Stomach (tissue), 19 donors: ENCODE measurements around the gene RRBP1. TPM values are rescaled to one million over a fixed set of nuclear protein-coding genes. Genes with fewer than 3 reads are reported as not detected.

Experiments
- DNase-seq, 2 donors: peaks; one replicate each; pipeline versions ENCODE4 v3.0.0 to v3.0.0-alpha.2; 2013 to 2019
- H3K27ac ChIP-seq, 5 donors: fragments of 200-600 bp in 4 of 5; sonication (generic) in 4 of 5; one replicate each; pipeline ENCODE4 v1.5.1; 2013 to 2019; ENCODE audit warnings: mild to moderate bottlenecking in 1 of 5, moderate library complexity in 1 of 5
- H3K27me3 ChIP-seq, 3 donors: fragments of 200-600 bp; sonication (generic); one replicate each; pipeline ENCODE4 v1.5.1; 2017 to 2019; ENCODE audit warnings: mixed run types in 1 of 3
- H3K36me3 ChIP-seq, 4 donors: fragments of 200-600 bp; sonication (generic); 1 replicate in 3 of 4; 2 replicates in 1 of 4; pipeline ENCODE4 v1.5.1; 2016 to 2019
- H3K4me1 ChIP-seq, 4 donors: fragments of 200-600 bp; sonication (generic); one replicate each; pipeline ENCODE4 v1.5.1; 2016 to 2019
- H3K4me3 ChIP-seq, 4 donors: fragments of 200-600 bp; sonication (generic) in 3 of 4; one replicate each; pipeline ENCODE4 v1.5.1; 2016 to 2019; ENCODE audit warnings: mild to moderate bottlenecking in 1 of 4
- H3K9me3 ChIP-seq, 4 donors: fragments of 200-600 bp; sonication (generic); one replicate each; pipeline ENCODE4 v1.5.1; 2016 to 2019
- EP300 ChIP-seq: sonication (generic); formaldehyde crosslinking; IDR thresholded peaks from one replicate; pipeline ENCODE4 v1.6.1; 2017; ENCODE audit warnings: antibody characterized with exemption
- POLR2A ChIP-seq, 4 donors: fragments of 450-650 bp; IDR thresholded peaks; one replicate each; pipeline ENCODE4 v1.6.1; 2016; ENCODE audit warnings: antibody characterized with exemption in 4 of 4, control low read depth in 2 of 4, mild to moderate bottlenecking in 1 of 4, moderate library complexity in 1 of 4
- POLR2AphosphoS5 ChIP-seq, 3 donors: sonication (generic); formaldehyde crosslinking; IDR thresholded peaks; one replicate each; pipeline ENCODE4 v1.6.1; 2016; ENCODE audit warnings: antibody characterized with exemption in 3 of 3
- WGBS, 5 donors: extraction: QIAGEN DNeasy Blood & Tissue Kit in 3 of 5; methylation state at CpG; one replicate each; pipeline versions ENCODE4 v1.1.5 to v1.1.7; 2013 to 2018; 5-methylcytosine and 5-hydroxymethylcytosine counted together
- intact Hi-C: fragments of 100-400 bp; cut with DNase I; formaldehyde crosslinking; loops from one replicate; pipeline ENCODE4 v1.15.1; 2023; ENCODE audit warnings: low total_unique reads
- long read RNA-seq, 10 donors: transcript quantifications; one replicate each; lab custom pipeline, GENCODE V29; 2026
- polyA plus RNA-seq, 3 donors: library from polyadenylated mRNA; stranded (reverse); fragments of 200-250 nt; gene quantifications; one replicate each; pipeline ENCODE4 v1.2.3, GENCODE V29; 2013
- total RNA-seq, 5 donors: library from RNA; depleted of rRNA; stranded (reverse); fragments of >200 nt; gene quantifications; one replicate each; pipeline versions ENCODE4 v1.1.0 to v1.2.3, GENCODE V29; 2014 to 2016
- TF ChIP-seq, protein P1 (sequence below), 7 experiments: fragments of 450-650 bp in 4 of 7; fragments of 200-600 bp in 3 of 7; sonication (generic) in 3 of 7; IDR thresholded peaks; one replicate each; pipeline ENCODE4 v1.5.1; 2016 to 2019; ENCODE audit warnings: antibody characterized with exemption in 7 of 7, control low read depth in 2 of 7, mild to moderate bottlenecking in 1 of 7
- donor health status: healthy with polysubstance abuse.
- donor health status: Bipolar disorder and iron deficiency.
- donor health status: healthy.

Gene RRBP1, protein sequence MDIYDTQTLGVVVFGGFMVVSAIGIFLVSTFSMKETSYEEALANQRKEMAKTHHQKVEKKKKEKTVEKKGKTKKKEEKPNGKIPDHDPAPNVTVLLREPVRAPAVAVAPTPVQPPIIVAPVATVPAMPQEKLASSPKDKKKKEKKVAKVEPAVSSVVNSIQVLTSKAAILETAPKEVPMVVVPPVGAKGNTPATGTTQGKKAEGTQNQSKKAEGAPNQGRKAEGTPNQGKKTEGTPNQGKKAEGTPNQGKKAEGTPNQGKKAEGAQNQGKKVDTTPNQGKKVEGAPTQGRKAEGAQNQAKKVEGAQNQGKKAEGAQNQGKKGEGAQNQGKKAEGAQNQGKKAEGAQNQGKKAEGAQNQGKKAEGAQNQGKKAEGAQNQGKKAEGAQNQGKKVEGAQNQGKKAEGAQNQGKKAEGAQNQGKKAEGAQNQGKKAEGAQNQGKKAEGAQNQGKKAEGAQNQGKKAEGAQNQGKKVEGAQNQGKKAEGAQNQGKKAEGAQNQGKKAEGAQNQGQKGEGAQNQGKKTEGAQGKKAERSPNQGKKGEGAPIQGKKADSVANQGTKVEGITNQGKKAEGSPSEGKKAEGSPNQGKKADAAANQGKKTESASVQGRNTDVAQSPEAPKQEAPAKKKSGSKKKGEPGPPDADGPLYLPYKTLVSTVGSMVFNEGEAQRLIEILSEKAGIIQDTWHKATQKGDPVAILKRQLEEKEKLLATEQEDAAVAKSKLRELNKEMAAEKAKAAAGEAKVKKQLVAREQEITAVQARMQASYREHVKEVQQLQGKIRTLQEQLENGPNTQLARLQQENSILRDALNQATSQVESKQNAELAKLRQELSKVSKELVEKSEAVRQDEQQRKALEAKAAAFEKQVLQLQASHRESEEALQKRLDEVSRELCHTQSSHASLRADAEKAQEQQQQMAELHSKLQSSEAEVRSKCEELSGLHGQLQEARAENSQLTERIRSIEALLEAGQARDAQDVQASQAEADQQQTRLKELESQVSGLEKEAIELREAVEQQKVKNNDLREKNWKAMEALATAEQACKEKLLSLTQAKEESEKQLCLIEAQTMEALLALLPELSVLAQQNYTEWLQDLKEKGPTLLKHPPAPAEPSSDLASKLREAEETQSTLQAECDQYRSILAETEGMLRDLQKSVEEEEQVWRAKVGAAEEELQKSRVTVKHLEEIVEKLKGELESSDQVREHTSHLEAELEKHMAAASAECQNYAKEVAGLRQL (N-terminal part only)
- 100 to 1,000 TPM; 125 to 456 (median 251) TPM for total RNA-seq
- polyA plus RNA-seq, result 10 to 100 TPM; 34.4 to 79.6 (median 74.6) TPM
- long read RNA-seq, donor 1, transcript RRBP1-205 (2 exons, 1,191 nt), result major isoform, 13 of 63 reads
- long read RNA-seq, donor 1, partial matches to known transcripts, result 47 of 63 reads
- long read RNA-seq, donor 1, other reads (novel, unspliced or antisense), result 0 of 63 reads
- long read RNA-seq, donor 2, full-length matches to known transcripts, result 22 of 53 reads
- long read RNA-seq, donor 2, partial matches to known transcripts, result 31 of 53 reads
- long read RNA-seq, donor 2, other reads (novel, unspliced or antisense), result 0 of 53 reads
- long read RNA-seq, donor 3, full-length matches to known transcripts, result 16 of 29 reads
- long read RNA-seq, donor 3, partial matches to known transcripts, result 13 of 29 reads
- long read RNA-seq, donor 3, other reads (novel, unspliced or antisense), result 0 of 29 reads
- long read RNA-seq, donor 4, transcript RRBP1-205 (2 exons, 1,191 nt), result major isoform, 5 of 6 reads
- long read RNA-seq, donor 4, partial matches to known transcripts, result 0 of 6 reads
- long read RNA-seq, donor 4, other reads (novel, unspliced or antisense), result 0 of 6 reads
- long read RNA-seq, donor 5, full-length matches to known transcripts, result 49 of 84 reads
- long read RNA-seq, donor 5, partial matches to known transcripts, result 35 of 84 reads
- long read RNA-seq, donor 5, other reads (novel, unspliced or antisense), result 0 of 84 reads
- long read RNA-seq, donor 6, full-length matches to known transcripts, result 36 of 126 reads
- long read RNA-seq, donor 6, partial matches to known transcripts, result 84 of 126 reads
- long read RNA-seq, donor 6, other reads (novel, unspliced or antisense), result 6 of 126 reads
- long read RNA-seq, donor 7, full-length matches to known transcripts, result 33 of 55 reads
- long read RNA-seq, donor 7, partial matches to known transcripts, result 22 of 55 reads
- long read RNA-seq, donor 7, other reads (novel, unspliced or antisense), result 0 of 55 reads
- long read RNA-seq, donor 8, full-length matches to known transcripts, result 23 of 72 reads
- long read RNA-seq, donor 8, partial matches to known transcripts, result 49 of 72 reads
- long read RNA-seq, donor 8, other reads (novel, unspliced or antisense), result 0 of 72 reads
- long read RNA-seq, donor 9, transcript RRBP1-205 (2 exons, 1,191 nt), result major isoform, 32 of 96 reads
- long read RNA-seq, donor 9, partial matches to known transcripts, result 63 of 96 reads
- long read RNA-seq, donor 9, other reads (novel, unspliced or antisense), result 0 of 96 reads
- long read RNA-seq, donor 10, transcript RRBP1-205 (2 exons, 1,191 nt), result major isoform, 9 of 21 reads
- long read RNA-seq, donor 10, partial matches to known transcripts, result 10 of 21 reads
- long read RNA-seq, donor 10, other reads (novel, unspliced or antisense), result 0 of 21 reads

DNA sequence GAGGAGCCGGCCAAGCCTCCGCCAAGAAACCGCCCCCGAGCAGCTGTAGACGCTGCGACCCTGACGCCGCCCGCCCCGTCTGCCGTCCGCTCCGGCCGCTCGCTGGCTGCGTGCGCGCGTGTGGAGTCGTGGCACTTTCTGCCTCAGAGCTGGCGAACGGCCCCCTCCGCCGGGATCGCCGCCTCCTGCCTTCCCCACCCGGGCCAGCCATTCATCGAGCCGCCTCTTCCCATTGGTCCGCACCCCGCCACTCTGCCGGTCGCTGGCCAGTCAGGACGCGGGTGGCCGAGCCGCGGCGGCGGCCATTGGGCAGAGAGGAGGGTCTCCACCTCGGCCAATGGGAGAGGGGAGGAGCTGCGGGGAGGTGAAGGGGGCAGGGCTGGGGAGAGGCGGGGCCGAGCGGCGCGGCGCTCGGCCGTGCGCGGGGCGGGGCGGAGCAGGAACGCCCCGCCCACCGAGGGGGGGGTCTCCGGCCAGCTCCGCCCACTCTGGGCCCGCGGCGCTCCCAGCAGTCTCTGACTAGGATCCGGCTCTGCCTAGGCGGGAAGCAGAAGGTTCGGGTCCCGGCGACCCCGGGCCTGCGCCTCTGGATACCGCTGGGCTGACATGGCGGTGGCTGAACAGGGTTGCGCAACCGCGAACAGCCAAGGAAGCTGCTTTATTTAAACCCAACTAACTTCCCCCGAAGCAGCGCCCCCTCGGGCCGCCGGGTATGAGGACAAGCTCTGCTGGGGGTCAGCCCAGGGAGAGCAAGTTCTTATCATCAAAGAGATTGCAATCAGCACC is at the start of gene RRBP1:
Gene RRBP1, minus strand, starts transcription at position 140 of the 786 bp plus-strand sequence. CDS start 21,735 bp downstream, outside the sequence.
- TF ChIP-seq, protein P1, sequence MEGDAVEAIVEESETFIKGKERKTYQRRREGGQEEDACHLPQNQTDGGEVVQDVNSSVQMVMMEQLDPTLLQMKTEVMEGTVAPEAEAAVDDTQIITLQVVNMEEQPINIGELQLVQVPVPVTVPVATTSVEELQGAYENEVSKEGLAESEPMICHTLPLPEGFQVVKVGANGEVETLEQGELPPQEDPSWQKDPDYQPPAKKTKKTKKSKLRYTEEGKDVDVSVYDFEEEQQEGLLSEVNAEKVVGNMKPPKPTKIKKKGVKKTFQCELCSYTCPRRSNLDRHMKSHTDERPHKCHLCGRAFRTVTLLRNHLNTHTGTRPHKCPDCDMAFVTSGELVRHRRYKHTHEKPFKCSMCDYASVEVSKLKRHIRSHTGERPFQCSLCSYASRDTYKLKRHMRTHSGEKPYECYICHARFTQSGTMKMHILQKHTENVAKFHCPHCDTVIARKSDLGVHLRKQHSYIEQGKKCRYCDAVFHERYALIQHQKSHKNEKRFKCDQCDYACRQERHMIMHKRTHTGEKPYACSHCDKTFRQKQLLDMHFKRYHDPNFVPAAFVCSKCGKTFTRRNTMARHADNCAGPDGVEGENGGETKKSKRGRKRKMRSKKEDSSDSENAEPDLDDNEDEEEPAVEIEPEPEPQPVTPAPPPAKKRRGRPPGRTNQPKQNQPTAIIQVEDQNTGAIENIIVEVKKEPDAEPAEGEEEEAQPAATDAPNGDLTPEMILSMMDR (IDR thresholded peaks at IDR 0.05), result peak in 4 of 7 experiments; percentile 30 to 63 (median 52)
- TF ChIP-seq POLR2AphosphoS5 (IDR thresholded peaks at IDR 0.05), result peak; percentile 63 to 98 (median 98)
- no peak for TF ChIP-seq EP300
- peak in 2 of 4 donors; percentile 80 to 92 for TF ChIP-seq POLR2A (IDR thresholded peaks at IDR 0.05)
- peaks cover 0 to 11% (median 0%) of the 10 kb centered on the region in 4 donors for H3K9me3 ChIP-seq
- peak within 1 kb of the TSS; percentile 95 to 99 (median 97) for H3K27ac ChIP-seq
- peaks cover 3 to 22% (median 14%) of the 10 kb centered on the region in 4 donors for H3K36me3 ChIP-seq
- intact Hi-C loops, result loop anchor here (5.0 kb wide), 1 partner anchor 215 kb away; no protein-coding TSS in a partner anchor
- H3K4me1 ChIP-seq, result peaks cover 35 to 60% (median 57%) of the 10 kb centered on the region in 4 donors
- WGBS, 5 donors, result 0% methylated on average over 5 to 79 of the region's 79 CpGs
- DNase-seq, result peak; percentile 99 to 100
- peak within 1 kb of the TSS; percentile 76 to 94 (median 82) for H3K4me3 ChIP-seq
- no peaks in the 10 kb centered on the region for H3K27me3 ChIP-seq

DNA sequence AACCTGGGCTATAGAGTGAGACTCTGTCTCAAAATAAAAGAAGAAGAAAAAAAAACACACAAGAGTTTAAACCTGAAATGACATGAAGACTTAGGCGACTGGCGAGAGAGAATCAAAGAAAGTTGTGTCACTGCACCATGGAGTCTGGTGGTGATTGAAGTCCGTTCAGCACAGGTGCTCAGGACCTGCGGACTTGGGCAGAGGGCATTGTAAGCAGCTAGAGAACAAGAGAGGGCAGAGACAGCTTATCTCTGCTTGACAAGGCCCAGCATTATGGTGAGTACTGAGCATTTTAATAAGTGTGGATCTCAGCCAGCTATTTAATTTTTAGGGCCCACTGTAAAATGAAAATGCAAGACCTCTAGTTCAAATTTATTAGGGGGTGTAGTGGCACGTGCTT is 49.2 kb upstream of the RRBP1 start:
- H3K27ac ChIP-seq, result no peak overlapping the region
- DNase-seq, result no peak
- TF ChIP-seq EP300 (no peak), POLR2AphosphoS5 (IDR thresholded peaks at IDR 0.05) (no peak), POLR2A (IDR thresholded peaks at IDR 0.05) (no peak)
- TF ChIP-seq, protein P1 (IDR thresholded peaks at IDR 0.05), result no peak
- peaks cover 0 to 5% (median 0%) of the 10 kb centered on the region in 3 donors for H3K27me3 ChIP-seq
- H3K4me1 ChIP-seq, result no peaks in the 10 kb centered on the region
- H3K36me3 ChIP-seq, result no peaks in the 10 kb centered on the region
- H3K9me3 ChIP-seq, result peaks cover 0 to 5% (median 0%) of the 10 kb centered on the region in 4 donors
- WGBS, 5 donors, result 82 to 97% (median 87%) methylated on average over 5 of the region's 5 CpGs
- intact Hi-C loops, result no loop called here
- no peak overlapping the region for H3K4me3 ChIP-seq
